ENCODE data around the gene ABL1.

ABL1 gene

GRCh38 chr9:130890870-130891687 lies 56.0 kb downstream of the ABL1 start:
- no peak for TF ChIP-seq CTCF (conservative IDR thresholded peaks at IDR 0.05; ENCODE audit: control insufficient read depth, insufficient read depth, low read depth, low read length)
- DNase-seq (ENCODE audit: low read depth): no peak
- H3K4me3 ChIP-seq (ENCODE audit: control insufficient read depth, low read depth, low read length): no peak overlapping the region

- no peak overlapping the region for H3K4me3 ChIP-seq (ENCODE audit: control insufficient read depth, low read depth, low read length)
- TF ChIP-seq CTCF (conservative IDR thresholded peaks at IDR 0.05; ENCODE audit: control insufficient read depth, insufficient read depth, low read depth, low read length): no peak
- no peak for DNase-seq (ENCODE audit: low read depth)
Measured at GRCh38 chr9:130891688-130892476, 56.8 kb downstream of the ABL1 start.

- TF ChIP-seq CTCF (conservative IDR thresholded peaks at IDR 0.05; ENCODE audit: control insufficient read depth, insufficient read depth, low read depth, low read length): no peak
Measured at GRCh38 chr9:130892477-130893304, 57.6 kb downstream of the ABL1 start.

GRCh38 chr9:130893341-130894101 lies 58.5 kb downstream of the ABL1 start:
- no peak overlapping the region for H3K4me3 ChIP-seq (ENCODE audit: control insufficient read depth, low read depth, low read length)
- no peak for DNase-seq (ENCODE audit: low read depth)
- TF ChIP-seq CTCF (conservative IDR thresholded peaks at IDR 0.05; ENCODE audit: control insufficient read depth, insufficient read depth, low read depth, low read length): no peak

More at GRCh38 chr9:130892477-130893304, 57.6 kb downstream of the ABL1 start:
- no peak for DNase-seq (ENCODE audit: low read depth)
- H3K4me3 ChIP-seq (ENCODE audit: control insufficient read depth, low read depth, low read length): no peak overlapping the region

- DNase-seq (ENCODE audit: low read depth): peak; percentile 16
- H3K4me3 ChIP-seq (ENCODE audit: control insufficient read depth, low read depth, low read length): no peak overlapping the region
- TF ChIP-seq CTCF (conservative IDR thresholded peaks at IDR 0.05; ENCODE audit: control insufficient read depth, insufficient read depth, low read depth, low read length): no peak
Measured at GRCh38 chr9:130894546-130894945, 59.5 kb downstream of the ABL1 start.

- H3K4me3 ChIP-seq (ENCODE audit: control insufficient read depth, low read depth, low read length): no peak overlapping the region
- no peak for TF ChIP-seq CTCF (conservative IDR thresholded peaks at IDR 0.05; ENCODE audit: control insufficient read depth, insufficient read depth, low read depth, low read length)
- no peak for DNase-seq (ENCODE audit: low read depth)
Measured at GRCh38 chr9:130895038-130895437, 60.0 kb downstream of the ABL1 start.
